ENCODE results near the gene TSC2.
"Not testable (repeated sequence)": the region's sequence is repeated elsewhere in the genome, so short reads cannot be mapped to it uniquely, and the experiment has no call there.

GRCh38 chr16:2111009-2111353 lies 63.2 kb downstream of the TSC2 start:
- TF ChIP-seq POLR2A, CTCF, EP300, POLR2AphosphoS5 (IDR thresholded peaks at IDR 0.05): not testable (repeated sequence)
